HEK293 (cell line): ENCODE results near the gene CIC.

Source experiments
- CTCF ChIP-seq: fragments of 450-650 bp; formaldehyde crosslinking; IDR thresholded peaks from 2 replicates; pipeline ENCODE4 v1.5.1; 2016; ENCODE audit warnings: missing biosample characterization, missing genetic modification characterization
- GLIS1 ChIP-seq: fragments of 450-650 bp; formaldehyde crosslinking; IDR thresholded peaks from 2 replicates; pipeline ENCODE4 v1.5.1; 2016; ENCODE audit warnings: missing biosample characterization, missing genetic modification characterization
- TSHZ1 ChIP-seq: fragments of 450-650 bp; formaldehyde crosslinking; IDR thresholded peaks from 2 replicates; pipeline ENCODE4 v1.5.1; 2016; ENCODE audit warnings: missing biosample characterization, missing genetic modification characterization, borderline replicate concordance
- ZBTB7A ChIP-seq: fragments of 450-650 bp; formaldehyde crosslinking; IDR thresholded peaks from 2 replicates; pipeline ENCODE4 v1.5.1; 2016; ENCODE audit warnings: low read depth, missing biosample characterization, missing genetic modification characterization
- ZNF174 ChIP-seq: fragments of 450-650 bp; formaldehyde crosslinking; IDR thresholded peaks from 2 replicates; pipeline ENCODE4 v1.5.0; 2017; ENCODE audit warnings: missing biosample characterization, mild to moderate bottlenecking, missing genetic modification characterization
- ZNF433 ChIP-seq: fragments of 450-650 bp; formaldehyde crosslinking; IDR thresholded peaks from 2 replicates; pipeline ENCODE4 v1.5.1; 2016; ENCODE audit warnings: missing biosample characterization, missing genetic modification characterization, low read depth

GRCh38 chr19:42246922-42247639 is 22.0 kb upstream of the CIC start:
- TF ChIP-seq ZBTB7A (tag by site-specific recombination) = peak; percentile 45; the same call in 1 of the 2 replicates
- no peak for TF ChIP-seq TSHZ1 (tag by site-specific recombination)
- TF ChIP-seq ZNF433 (tag by site-specific recombination) = no peak
- no peak for TF ChIP-seq ZNF174 (tag by site-specific recombination)
- TF ChIP-seq CTCF (tag by site-specific recombination) = no peak
- TF ChIP-seq GLIS1 (tag by site-specific recombination) = no peak
